Measurements from ENCODE around the gene TTC9. TPM values are rescaled to one million over a fixed set of nuclear protein-coding genes. Genes with fewer than 3 reads are reported as not detected.

The TTC9 gene
- total RNA-seq, 5 donors from 2014 or later (not counting 1 experiment from before 2014, with no cell fraction given) = 14.4 to 23.4 (median 17.8) TPM

DNA sequence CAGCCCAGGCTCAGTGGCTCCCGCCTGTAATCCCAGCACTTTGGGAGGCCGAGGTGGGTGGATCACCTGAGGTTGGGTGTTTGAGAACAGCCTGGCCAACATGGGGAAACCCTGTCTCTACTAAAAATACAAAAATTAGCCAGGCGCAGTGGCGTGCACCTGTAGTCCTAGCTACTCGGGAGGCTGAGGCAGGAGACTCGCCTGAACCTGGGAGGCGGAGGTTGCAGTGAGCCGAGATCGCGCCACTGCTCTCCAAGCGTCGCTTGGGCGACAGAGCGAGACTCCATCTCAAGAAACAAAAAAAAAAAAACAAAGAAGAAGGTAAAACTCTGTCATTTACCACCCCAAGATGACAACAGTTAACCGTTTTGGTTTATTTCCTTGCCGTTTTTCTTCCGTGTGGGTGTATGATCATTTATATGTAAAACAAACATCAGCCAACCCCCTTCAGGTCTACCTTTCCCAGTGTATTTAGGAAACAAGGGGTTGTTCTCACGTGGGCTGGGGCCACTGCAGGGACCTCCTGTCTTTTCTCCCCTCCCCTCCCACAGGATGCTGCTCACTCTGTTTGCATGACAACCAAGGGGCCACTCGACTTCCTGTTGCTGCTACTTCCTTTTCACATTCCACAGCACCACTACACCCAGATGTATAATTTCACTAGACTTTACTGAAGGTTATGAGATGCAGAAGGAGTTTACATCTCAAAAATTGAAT lies 13.6 kb downstream of the TTC9 start:
- peak; percentile 88 to 95 (median 92) for ATAC-seq (replicated peaks in 1 of 4)
- peak overlapping the region; percentile 83 for H3K27ac ChIP-seq (ENCODE audit: low read length)
- H3K9me3 Mint-ChIP-seq = peaks cover 0 to 3% (median 0%) of the 10 kb centered on the region in 3 donors
- peaks cover 76 to 79% of the 10 kb centered on the region in 2 experiments for H3K4me1 ChIP-seq (ENCODE audit: control insufficient read depth in 1 of 2, extremely low read depth in 1 of 2, insufficient read depth in 2 of 2, low read length in 2 of 2)
- H3K36me3 Mint-ChIP-seq = peaks cover 26% of the 10 kb centered on the region
- H3K27ac Mint-ChIP-seq = peak overlapping the region; percentile 95 to 98
- no peaks in the 10 kb centered on the region for H3K27me3 Mint-ChIP-seq
- H3K4me1 Mint-ChIP-seq = peaks cover 92 to 94% (median 93%) of the 10 kb centered on the region in 3 donors
- ChIA-PET POLR2A (interaction anchor here (0.7 to 1.1 kb wide), 6 partner anchors 8 to 446 kb away, joined by 3 to 6 read pairs (median 4); no protein-coding TSS in a partner anchor), CTCF (interaction anchor here in 1 of 2 donors (0.6 kb wide), 1 partner anchor 8 kb away, joined by 3 read pairs; no protein-coding TSS in a partner anchor)
- peak; percentile 50 to 87 (median 76) for DNase-seq
- no peaks in the 10 kb centered on the region for H3K9me3 ChIP-seq
- peaks cover 0 to 2% of the 10 kb centered on the region in 2 donors for H3K36me3 ChIP-seq (ENCODE audit: control insufficient read depth in 2 of 2, extremely low read depth in 1 of 2, insufficient read depth in 1 of 2, low read length in 1 of 2)
- peak overlapping the region; percentile 30 to 38 for H3K4me3 ChIP-seq (ENCODE audit: control insufficient read depth in 1 of 2, extremely low read depth in 1 of 2, low read length in 1 of 2)
- H3K27me3 ChIP-seq (replicated peaks in 1 of 2; ENCODE audit: control insufficient read depth in 2 of 2, extremely low read depth in 1 of 2, insufficient read depth in 2 of 2, low read length in 1 of 2) = no peaks in the 10 kb centered on the region
- WGBS (ENCODE audit: insufficient coverage) = no CpG with 5 or more reads among the region's 19 CpGs
- peak overlapping the region; percentile 72 to 78 (median 73) for H3K4me3 Mint-ChIP-seq

DNA sequence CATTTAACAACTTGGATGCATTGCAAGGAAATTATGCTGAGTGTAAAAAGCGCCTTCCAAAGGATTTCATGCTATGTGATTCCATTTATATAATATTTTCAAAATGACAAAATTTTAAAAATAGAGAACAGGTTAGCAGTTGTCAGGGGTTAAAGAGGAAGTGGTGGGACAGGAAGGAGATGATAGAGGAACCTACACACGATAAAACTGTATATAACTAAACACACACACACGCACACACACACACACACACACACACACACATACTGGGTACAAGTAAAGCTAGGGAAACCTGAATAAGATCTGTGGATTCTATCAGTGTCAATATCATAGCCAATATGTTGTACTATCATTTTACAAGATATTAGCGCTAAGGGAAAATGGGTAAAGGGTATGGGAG lies 17.2 kb downstream of the TTC9 start:
- DNase-seq (peak in 14 of 35 experiments; percentile 12 to 37 (median 30)), ATAC-seq (replicated peaks in 1 of 4) (peak in 2 of 4 experiments; percentile 14 to 25)
- peaks cover 77 to 82% of the 10 kb centered on the region in 2 experiments for H3K4me1 ChIP-seq (ENCODE audit: control insufficient read depth in 1 of 2, extremely low read depth in 1 of 2, insufficient read depth in 2 of 2, low read length in 2 of 2)
- Mint-ChIP-seq H3K27ac (peak overlapping the region; percentile 95 to 98), H3K4me1 (peaks cover 91 to 94% (median 93%) of the 10 kb centered on the region in 3 donors), H3K4me3 (peak overlapping the region; percentile 18 to 72 (median 56)), H3K9me3 (peaks cover 0 to 3% (median 0%) of the 10 kb centered on the region in 3 donors), H3K27me3 (no peaks in the 10 kb centered on the region), H3K36me3 (peaks cover 11% of the 10 kb centered on the region)
- no peaks in the 10 kb centered on the region for H3K36me3 ChIP-seq (ENCODE audit: control insufficient read depth in 2 of 2, extremely low read depth in 1 of 2, insufficient read depth in 1 of 2, low read length in 1 of 2)
- ChIA-PET POLR2A (interaction anchor here (0.5 to 1.6 kb wide), 4 partner anchors 8 to 342 kb away, joined by 3 to 6 read pairs (median 4); no protein-coding TSS in a partner anchor), CTCF (interaction anchor here (0.8 to 1.2 kb wide), 4 partner anchors 16 to 159 kb away, joined by 3 to 4 read pairs (median 3); no protein-coding TSS in a partner anchor)
- WGBS (ENCODE audit: insufficient coverage) = no CpG with 5 or more reads among the region's 4 CpGs
- no peaks in the 10 kb centered on the region for H3K9me3 ChIP-seq
- peak overlapping the region; percentile 46 for H3K27ac ChIP-seq (ENCODE audit: low read length)
- no peak overlapping the region for H3K4me3 ChIP-seq (ENCODE audit: control insufficient read depth in 1 of 2, extremely low read depth in 1 of 2, low read length in 1 of 2)
- H3K27me3 ChIP-seq (replicated peaks in 1 of 2; ENCODE audit: control insufficient read depth in 2 of 2, extremely low read depth in 1 of 2, insufficient read depth in 2 of 2, low read length in 1 of 2) = no peaks in the 10 kb centered on the region

DNA sequence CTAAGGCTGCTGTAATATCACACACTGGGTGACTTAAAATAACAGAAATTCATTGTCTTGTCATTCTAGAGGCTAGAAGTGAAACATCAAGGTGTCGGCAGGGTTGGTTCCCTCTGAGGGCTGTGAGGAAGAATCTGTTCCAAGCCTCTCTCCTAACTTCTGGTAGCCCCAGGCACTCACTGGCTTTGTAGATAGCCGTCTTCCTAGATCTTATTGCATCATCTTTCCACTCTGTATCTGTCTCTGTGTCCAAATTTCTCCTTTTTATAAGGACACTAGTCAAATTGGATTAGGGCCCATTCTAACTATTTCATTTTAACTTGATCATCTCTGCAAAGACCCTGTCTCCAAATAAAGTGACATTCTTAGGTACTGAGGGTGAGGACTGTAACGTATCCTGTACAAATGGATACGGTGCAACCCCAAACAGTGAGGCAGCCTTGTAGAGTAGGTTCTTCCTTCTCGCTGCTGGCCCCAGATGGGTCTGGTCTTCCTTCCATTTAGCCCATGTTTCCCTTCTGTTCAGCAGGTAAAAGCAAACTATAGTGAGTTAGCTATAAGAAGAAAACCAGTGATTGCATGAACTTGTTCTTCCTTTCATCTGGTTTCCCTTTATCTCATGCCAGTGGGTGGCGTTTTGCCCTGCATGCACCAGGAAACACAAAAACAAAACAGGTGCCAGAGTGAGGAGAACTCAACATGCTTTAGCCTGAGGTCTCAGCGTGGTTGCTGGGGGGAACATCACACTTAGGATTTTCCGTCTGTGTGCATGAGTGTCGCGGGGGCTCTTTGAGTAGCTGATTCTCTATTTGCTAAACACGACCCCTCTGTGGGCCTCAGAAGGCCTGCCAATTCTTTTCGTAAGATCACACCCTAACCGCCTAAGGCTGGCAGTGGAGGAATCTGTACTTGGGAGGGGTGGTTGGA lies 19.5 kb downstream of the TTC9 start:
- DNase-seq (peak in 34 of 35 experiments; percentile 26 to 79 (median 60)), ATAC-seq (replicated peaks in 1 of 4) (peak; percentile 81 to 87 (median 86))
- Histone ChIP-seq H3K36me3 (ENCODE audit: control insufficient read depth in 2 of 2, extremely low read depth in 1 of 2, insufficient read depth in 1 of 2, low read length in 1 of 2) (no peaks in the 10 kb centered on the region), H3K9me3 (no peaks in the 10 kb centered on the region), H3K27ac (ENCODE audit: low read length) (peak overlapping the region; percentile 75), H3K4me1 (ENCODE audit: control insufficient read depth in 1 of 2, extremely low read depth in 1 of 2, insufficient read depth in 2 of 2, low read length in 2 of 2) (peaks cover 76 to 80% of the 10 kb centered on the region in 2 experiments), H3K4me3 (ENCODE audit: control insufficient read depth in 1 of 2, extremely low read depth in 1 of 2, low read length in 1 of 2) (peak overlapping the region in 1 of 2 donors; percentile 12), H3K27me3 (replicated peaks in 1 of 2; ENCODE audit: control insufficient read depth in 2 of 2, extremely low read depth in 1 of 2, insufficient read depth in 2 of 2, low read length in 1 of 2) (no peaks in the 10 kb centered on the region)
- WGBS (ENCODE audit: insufficient coverage) = 25% methylated on average over 4 of the region's 13 CpGs
- Mint-ChIP-seq H3K4me1 (peaks cover 86 to 93% (median 91%) of the 10 kb centered on the region in 3 donors), H3K27me3 (no peaks in the 10 kb centered on the region), H3K9me3 (peaks cover 0 to 3% (median 0%) of the 10 kb centered on the region in 3 donors), H3K27ac (peak overlapping the region; percentile 95 to 98), H3K36me3 (peaks cover 11% of the 10 kb centered on the region), H3K4me3 (peak overlapping the region; percentile 47 to 72 (median 58))
- ChIA-PET CTCF (interaction anchor here (0.6 to 1.0 kb wide), 4 partner anchors 15 to 54 kb away, joined by 3 read pairs; no protein-coding TSS in a partner anchor), POLR2A (no interaction called here)

DNA sequence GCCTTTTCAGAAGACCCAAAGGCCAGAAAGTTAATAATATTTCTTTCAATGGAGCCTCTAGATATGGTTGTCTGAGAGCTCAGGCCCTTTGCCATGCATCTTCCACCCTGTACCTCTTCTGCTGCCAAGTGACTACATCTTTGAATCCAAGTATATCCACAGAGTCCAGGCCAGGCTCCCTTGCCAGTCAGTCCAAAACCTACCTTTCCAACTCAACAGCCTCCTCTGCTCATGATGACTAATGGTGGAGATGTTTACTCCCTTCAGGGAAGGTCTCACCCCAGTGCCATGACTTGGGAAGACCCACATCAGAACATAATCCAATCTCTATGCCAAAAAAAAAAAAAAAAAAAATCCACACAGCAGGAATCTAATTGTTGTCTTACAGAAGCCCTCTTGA lies 20.4 kb downstream of the TTC9 start:
- Mint-ChIP-seq H3K36me3 (peaks cover 17% of the 10 kb centered on the region), H3K27ac (peak overlapping the region; percentile 95 to 98), H3K9me3 (peaks cover 0 to 3% (median 0%) of the 10 kb centered on the region in 3 donors), H3K27me3 (no peaks in the 10 kb centered on the region), H3K4me1 (peaks cover 86 to 93% (median 91%) of the 10 kb centered on the region in 3 donors), H3K4me3 (peak overlapping the region; percentile 17 to 72 (median 58))
- no peaks in the 10 kb centered on the region for H3K27me3 ChIP-seq (replicated peaks in 1 of 2; ENCODE audit: control insufficient read depth in 2 of 2, extremely low read depth in 1 of 2, insufficient read depth in 2 of 2, low read length in 1 of 2)
- peaks cover 69 to 75% of the 10 kb centered on the region in 2 experiments for H3K4me1 ChIP-seq (ENCODE audit: control insufficient read depth in 1 of 2, extremely low read depth in 1 of 2, insufficient read depth in 2 of 2, low read length in 2 of 2)
- H3K27ac ChIP-seq (ENCODE audit: low read length) = peak overlapping the region; percentile 75
- no peak for ATAC-seq (replicated peaks in 1 of 4)
- POLR2A ChIA-PET = no interaction called here
- no peak overlapping the region for H3K4me3 ChIP-seq (ENCODE audit: control insufficient read depth in 1 of 2, extremely low read depth in 1 of 2, low read length in 1 of 2)
- H3K9me3 ChIP-seq = no peaks in the 10 kb centered on the region
- no peak for DNase-seq
- peaks cover 0 to 7% of the 10 kb centered on the region in 2 donors for H3K36me3 ChIP-seq (ENCODE audit: control insufficient read depth in 2 of 2, extremely low read depth in 1 of 2, insufficient read depth in 1 of 2, low read length in 1 of 2)
- CTCF ChIA-PET = interaction anchor here in 1 of 2 donors (0.7 to 1.0 kb wide), 3 partner anchors 21 to 53 kb away, joined by 3 read pairs; partner anchors contain the start of gene TTC9

DNA sequence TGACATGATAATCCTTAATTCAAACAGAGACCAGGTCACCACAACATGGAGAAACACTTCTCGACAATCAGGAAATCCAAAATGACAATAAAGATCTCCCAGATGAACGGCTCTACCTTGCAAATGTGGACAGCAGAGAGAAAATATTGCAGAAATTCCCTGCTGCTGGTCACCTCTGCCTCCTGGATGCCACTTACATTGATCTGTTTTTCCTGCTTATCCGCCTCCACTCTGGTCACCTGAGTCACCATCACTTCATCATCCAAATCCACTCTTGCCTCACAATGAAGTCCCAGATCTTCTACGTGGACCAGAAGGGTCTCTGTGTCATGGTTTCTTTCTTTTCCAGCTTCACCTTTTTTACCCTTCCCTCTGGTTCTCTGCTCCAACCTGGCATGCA lies 21.1 kb downstream of the TTC9 start:
- DNase-seq (no peak), ATAC-seq (replicated peaks in 1 of 4) (no peak)
- no peaks in the 10 kb centered on the region for H3K27me3 ChIP-seq (replicated peaks in 1 of 2; ENCODE audit: control insufficient read depth in 2 of 2, extremely low read depth in 1 of 2, insufficient read depth in 2 of 2, low read length in 1 of 2)
- peaks cover 83 to 91% (median 86%) of the 10 kb centered on the region in 3 donors for H3K4me1 Mint-ChIP-seq
- peaks cover 19% of the 10 kb centered on the region for H3K36me3 Mint-ChIP-seq
- peaks cover 0 to 15% of the 10 kb centered on the region in 2 donors for H3K36me3 ChIP-seq (ENCODE audit: control insufficient read depth in 2 of 2, extremely low read depth in 1 of 2, insufficient read depth in 1 of 2, low read length in 1 of 2)
- no peaks in the 10 kb centered on the region for H3K9me3 Mint-ChIP-seq
- ChIA-PET POLR2A (no interaction called here), CTCF (interaction anchor here in 1 of 2 donors (0.7 to 1.0 kb wide), 2 partner anchors 22 to 48 kb away, joined by 3 read pairs; partner anchors contain the start of gene TTC9)
- H3K4me3 ChIP-seq (ENCODE audit: control insufficient read depth in 1 of 2, extremely low read depth in 1 of 2, low read length in 1 of 2) = no peak overlapping the region
- peak overlapping the region in 1 of 3 donors; percentile 72 for H3K4me3 Mint-ChIP-seq
- 90% methylated on average over 4 of the region's 4 CpGs for WGBS (ENCODE audit: insufficient coverage)
- H3K27me3 Mint-ChIP-seq = no peaks in the 10 kb centered on the region
- H3K27ac ChIP-seq (ENCODE audit: low read length) = peak overlapping the region; percentile 15
- H3K4me1 ChIP-seq (ENCODE audit: control insufficient read depth in 1 of 2, extremely low read depth in 1 of 2, insufficient read depth in 2 of 2, low read length in 2 of 2) = peaks cover 63 to 69% of the 10 kb centered on the region in 2 experiments
- peak overlapping the region; percentile 95 to 98 for H3K27ac Mint-ChIP-seq
- H3K9me3 ChIP-seq = no peaks in the 10 kb centered on the region
